Sigmoid colon (tissue), 7 donors: ENCODE measurements around the gene DDX21. TPM values are rescaled to one million over a fixed set of nuclear protein-coding genes. Genes with fewer than 3 reads are reported as not detected.
"Not testable (repeated sequence)": the region's sequence is repeated elsewhere in the genome, so short reads cannot be mapped to it uniquely, and the experiment has no call there.

Experiments
- DNase-seq: peaks from one replicate; pipeline ENCODE4 v3.0.0-alpha.2; 2019
- H3K27ac ChIP-seq, 4 donors: fragments of 200-600 bp; sonication (generic); one replicate each; pipeline ENCODE4 v1.5.1; 2016 to 2019; ENCODE audit warnings: mild to moderate bottlenecking in 1 of 4
- H3K27me3 ChIP-seq, 3 donors: fragments of 200-600 bp; sonication (generic); one replicate each; pipeline ENCODE4 v1.5.1; 2019; ENCODE audit warnings: mild to moderate bottlenecking in 1 of 3
- H3K36me3 ChIP-seq, 4 donors: fragments of 200-600 bp; sonication (generic); one replicate each; pipeline ENCODE4 v1.5.1; 2016 to 2019
- H3K4me1 ChIP-seq, 4 donors: fragments of 200-600 bp; sonication (generic); one replicate each; pipeline ENCODE4 v1.5.1; 2017 to 2019
- H3K4me3 ChIP-seq, 4 donors: fragments of 200-600 bp; sonication (generic); one replicate each; pipeline ENCODE4 v1.5.1; 2017 to 2019; ENCODE audit warnings: mild to moderate bottlenecking in 2 of 4, moderate library complexity in 1 of 4
- H3K9me3 ChIP-seq, 4 donors: fragments of 200-600 bp in 3 of 4; sonication (generic) in 3 of 4; one replicate each; pipeline versions ENCODE4 v1.5.1 to v1.6.1; 2013 to 2019
- CTCF ChIP-seq, 4 experiments: fragments of 450-650 bp in 3 of 4; fragments of 200-600 bp in 1 of 4; IDR thresholded peaks; one replicate each; pipeline ENCODE4 v1.5.1; 2016 to 2019; ENCODE audit warnings: antibody characterized with exemption in 4 of 4, mild to moderate bottlenecking in 3 of 4, moderate library complexity in 2 of 4
- EP300 ChIP-seq, 4 donors: sonication (generic); formaldehyde crosslinking; IDR thresholded peaks; one replicate each; pipeline ENCODE4 v1.6.1; 2017; ENCODE audit warnings: antibody characterized with exemption in 4 of 4
- POLR2A ChIP-seq, 2 donors: fragments of 450-650 bp; IDR thresholded peaks; one replicate each; pipeline ENCODE4 v1.6.1; 2016; ENCODE audit warnings: antibody characterized with exemption in 2 of 2, mild to moderate bottlenecking in 2 of 2, moderate library complexity in 2 of 2
- POLR2AphosphoS5 ChIP-seq, 4 donors: sonication (generic); formaldehyde crosslinking; IDR thresholded peaks; one replicate each; pipeline ENCODE4 v1.6.1; 2017; ENCODE audit warnings: antibody characterized with exemption in 4 of 4
- WGBS, 2 donors: extraction: QIAGEN DNeasy Blood & Tissue Kit; methylation state at CpG; one replicate each; pipeline ENCODE4 v1.1.7; 2013; 5-methylcytosine and 5-hydroxymethylcytosine counted together
- intact Hi-C: fragments of 100-400 bp; cut with DNase I; formaldehyde crosslinking; loops from one replicate; pipeline ENCODE4 v1.15.1; 2023
- polyA plus RNA-seq, 3 donors: library from polyadenylated mRNA; stranded (reverse); fragments of 200-250 nt; gene quantifications; one replicate each; pipeline ENCODE4 v1.2.3, GENCODE V29; 2013
- total RNA-seq, 4 donors: library from RNA; depleted of rRNA; stranded (reverse); fragments of >200 nt; gene quantifications; one replicate each; pipeline ENCODE4 v1.1.0, GENCODE V29; 2016
- donor health status: healthy with polysubstance abuse.
- donor health status: Bipolar disorder and iron deficiency.
- donor health status: healthy.

Gene DDX21
- total and polyA plus RNA-seq, 7 donors = 16.8 to 64.9 (median 28.9) TPM

GRCh38 chr10:68934994-68935393 lies 21.0 kb upstream of the DDX21 start:
- H3K9me3 ChIP-seq = no peaks in the 10 kb centered on the region
- no peak for DNase-seq
- H3K36me3 ChIP-seq = peaks cover 0 to 92% (median 25%) of the 10 kb centered on the region in 4 donors
- no peak overlapping the region for H3K27ac ChIP-seq
- H3K4me1 ChIP-seq = no peaks in the 10 kb centered on the region
- intact Hi-C loops = no loop called here
- H3K27me3 ChIP-seq = no peaks in the 10 kb centered on the region
- TF ChIP-seq EP300 (IDR thresholded peaks at IDR 0.05) = no peak
- TF ChIP-seq POLR2A (IDR thresholded peaks at IDR 0.05) = no peak
- no peak for TF ChIP-seq POLR2AphosphoS5 (IDR thresholded peaks at IDR 0.05)
- no peak for TF ChIP-seq CTCF (IDR thresholded peaks at IDR 0.05)
- no peak overlapping the region for H3K4me3 ChIP-seq

- Histone ChIP-seq H3K4me1 (no peaks in the 10 kb centered on the region), H3K27ac (no peak overlapping the region), H3K36me3 (peaks cover 0 to 98% (median 31%) of the 10 kb centered on the region in 4 donors), H3K4me3 (no peak overlapping the region), H3K9me3 (no peaks in the 10 kb centered on the region), H3K27me3 (no peaks in the 10 kb centered on the region)
- intact Hi-C loops = no loop called here
- WGBS, 2 donors = 74 to 90% methylated on average over 2 of the region's 2 CpGs
- TF ChIP-seq CTCF (IDR thresholded peaks at IDR 0.05) = no peak
- TF ChIP-seq EP300 (IDR thresholded peaks at IDR 0.05) = no peak
- no peak for TF ChIP-seq POLR2AphosphoS5 (IDR thresholded peaks at IDR 0.05)
- TF ChIP-seq POLR2A (IDR thresholded peaks at IDR 0.05) = no peak
- DNase-seq = no peak
These were observed 17.9 kb upstream of the DDX21 start for GRCh38 chr10:68938117-68938516.

GRCh38 chr10:68938884-68939283 lies 17.1 kb upstream of the DDX21 start:
- DNase-seq = no peak
- no peak for TF ChIP-seq EP300 (IDR thresholded peaks at IDR 0.05)
- no peak for TF ChIP-seq POLR2A (IDR thresholded peaks at IDR 0.05)
- TF ChIP-seq POLR2AphosphoS5 (IDR thresholded peaks at IDR 0.05) = no peak
- no peak for TF ChIP-seq CTCF (IDR thresholded peaks at IDR 0.05)
- intact Hi-C loops = no loop called here
- H3K27ac ChIP-seq = no peak overlapping the region
- peaks cover 0 to 99% (median 30%) of the 10 kb centered on the region in 4 donors for H3K36me3 ChIP-seq
- no peaks in the 10 kb centered on the region for H3K9me3 ChIP-seq
- no peaks in the 10 kb centered on the region for H3K27me3 ChIP-seq
- H3K4me1 ChIP-seq = no peaks in the 10 kb centered on the region
- no peak overlapping the region for H3K4me3 ChIP-seq
- 85 to 96% methylated on average over 2 of the region's 2 CpGs for WGBS, 2 donors

- H3K9me3 ChIP-seq, H3K4me1 ChIP-seq, H3K4me3 ChIP-seq, intact Hi-C loops, DNase-seq, H3K27me3 ChIP-seq, H3K27ac ChIP-seq: not testable (repeated sequence)
- H3K36me3 ChIP-seq = peaks cover 6 to 99% (median 29%) of the 10 kb centered on the region in 4 donors
These were observed 15.1 kb upstream of the DDX21 start for GRCh38 chr10:68940917-68941316.

- Histone ChIP-seq H3K27ac (no peak overlapping the region), H3K4me3 (no peak overlapping the region), H3K4me1 (peaks cover 0 to 8% (median 6%) of the 10 kb centered on the region in 4 donors), H3K9me3 (no peaks in the 10 kb centered on the region), H3K36me3 (peaks cover 17 to 52% (median 26%) of the 10 kb centered on the region in 4 donors), H3K27me3 (no peaks in the 10 kb centered on the region)
- TF ChIP-seq POLR2A (IDR thresholded peaks at IDR 0.05) = no peak
- no peak for TF ChIP-seq POLR2AphosphoS5 (IDR thresholded peaks at IDR 0.05)
- no peak for TF ChIP-seq EP300 (IDR thresholded peaks at IDR 0.05)
- TF ChIP-seq CTCF (IDR thresholded peaks at IDR 0.05) = no peak
- WGBS, 2 donors = 94 to 96% methylated on average over 3 of the region's 3 CpGs
- intact Hi-C loops = no loop called here
- no peak for DNase-seq
These were observed 5.4 kb upstream of the DDX21 start for GRCh38 chr10:68950598-68950997.
